HG02840 (cell line): ENCODE results near the gene MN1.

ENCODE experiments used
- ATAC-seq: cut with Tn5 transposase; IDR thresholded peaks from one replicate; pipeline ENCODE4 v1.9.1; 2021; ENCODE audit warnings: mild to moderate bottlenecking, moderate library complexity, moderate number of reproducible peaks; ENCODE audit not compliant: unreplicated experiment, low FRiP score

Gene MN1

GRCh38 chr22:27765706-27766291, 35.8 kb downstream of the MN1 start:
- no peak for ATAC-seq

GRCh38 chr22:27764722-27765236, 36.8 kb downstream of the MN1 start:
- ATAC-seq: no peak

- ATAC-seq: no peak
Observed at GRCh38 chr22:27761665-27762064, 39.9 kb downstream of the MN1 start.

GRCh38 chr22:27761000-27761399, 40.6 kb downstream of the MN1 start:
- no peak for ATAC-seq

GRCh38 chr22:27760474-27760873, 41.1 kb downstream of the MN1 start:
- ATAC-seq: no peak

- ATAC-seq: no peak
Observed at GRCh38 chr22:27757928-27758525, 43.5 kb downstream of the MN1 start.

GRCh38 chr22:27756212-27756660, 45.3 kb downstream of the MN1 start:
- no peak for ATAC-seq

GRCh38 chr22:27755521-27756211, 45.9 kb downstream of the MN1 start:
- ATAC-seq: no peak

- no peak for ATAC-seq
Observed at GRCh38 chr22:27754888-27755480, 46.6 kb downstream of the MN1 start.

- ATAC-seq: no peak
Observed at GRCh38 chr22:27754247-27754887, 47.2 kb downstream of the MN1 start.

GRCh38 chr22:27752771-27753170, 48.8 kb downstream of the MN1 start:
- no peak for ATAC-seq

GRCh38 chr22:27752141-27752540, 49.4 kb downstream of the MN1 start:
- no peak for ATAC-seq

- no peak for ATAC-seq
Observed at GRCh38 chr22:27751277-27752070, 50.1 kb downstream of the MN1 start.

GRCh38 chr22:27750584-27751265, 50.8 kb downstream of the MN1 start:
- ATAC-seq: no peak

GRCh38 chr22:27749597-27750225, 51.8 kb downstream of the MN1 start:
- ATAC-seq: no peak

GRCh38 chr22:27748751-27749191, 52.8 kb downstream of the MN1 start:
- no peak for ATAC-seq

GRCh38 chr22:27748349-27748748, 53.2 kb downstream of the MN1 start:
- no peak for ATAC-seq

GRCh38 chr22:27747396-27748221, 53.9 kb downstream of the MN1 start:
- no peak for ATAC-seq
